HG03064 (cell line): ENCODE data around the gene CD3G.
"Not testable (repeated sequence)": the region's sequence is repeated elsewhere in the genome, so short reads cannot be mapped to it uniquely, and the experiment has no call there.

Experiments used
- ATAC-seq: cut with Tn5 transposase; IDR thresholded peaks from one replicate; pipeline ENCODE4 v1.9.1; 2021; ENCODE audit warnings: low read depth; ENCODE audit not compliant: unreplicated experiment

CD3G gene

GRCh38 chr11:118373871-118374270, 29.7 kb downstream of the CD3G start:
- no peak for ATAC-seq

- ATAC-seq, result no peak
These were observed 30.6 kb downstream of the CD3G start for GRCh38 chr11:118374729-118375128.

- no peak for ATAC-seq
These were observed 31.8 kb downstream of the CD3G start for GRCh38 chr11:118375978-118376377.

- ATAC-seq, result no peak
These were observed 35.4 kb downstream of the CD3G start for GRCh38 chr11:118379497-118379896.

- no peak for ATAC-seq
These were observed 36.4 kb downstream of the CD3G start for GRCh38 chr11:118380571-118380970.

- no peak for ATAC-seq
These were observed 38.8 kb downstream of the CD3G start for GRCh38 chr11:118382954-118383353.

- ATAC-seq, result no peak
These were observed 39.5 kb downstream of the CD3G start for GRCh38 chr11:118383657-118384056.

GRCh38 chr11:118396097-118396501, 52.0 kb downstream of the CD3G start:
- no peak for ATAC-seq

GRCh38 chr11:118397448-118397847, 53.3 kb downstream of the CD3G start:
- no peak for ATAC-seq

GRCh38 chr11:118398791-118399559, 54.8 kb downstream of the CD3G start:
- no peak for ATAC-seq

- peak; percentile 60 for ATAC-seq
These were observed 57.2 kb downstream of the CD3G start, which contains the start of gene ATP5MG for GRCh38 chr11:118401151-118401879. TSS of gene ATP5MG (plus strand) at chr11:118401606. CDS start at chr11:118401666, 60 bp downstream.

GRCh38 chr11:118401880-118402590, 57.9 kb downstream of the CD3G start:
- ATAC-seq, result no peak

- not testable (repeated sequence) for ATAC-seq
These were observed 58.5 kb downstream of the CD3G start for GRCh38 chr11:118402594-118402993.
